Type B pancreatic cell (in vitro differentiated cells): ENCODE measurements around the gene SYNE3. TPM values are rescaled to one million over a fixed set of nuclear protein-coding genes. Genes with fewer than 3 reads are reported as not detected.

Experiments used
- DNase-seq: peaks from one replicate; pipeline ENCODE4 v3.0.0; 2021; ENCODE audit warnings: mixed read lengths; ENCODE audit not compliant: unreplicated experiment; ENCODE audit errors: extremely low spot score
- H3K27ac Mint-ChIP-seq: 2 replicates; pipeline ENCODE4 v1.8.0; 2021; ENCODE audit warnings: mild to moderate bottlenecking, mixed read lengths
- H3K27me3 Mint-ChIP-seq: 2 replicates; pipeline ENCODE4 v1.8.0; 2021; ENCODE audit warnings: mixed read lengths
- H3K36me3 Mint-ChIP-seq: 2 replicates; pipeline ENCODE4 v1.8.0; 2021; ENCODE audit warnings: mixed read lengths
- H3K4me1 Mint-ChIP-seq: one replicate; pipeline ENCODE4 v1.8.0; 2021; ENCODE audit warnings: mixed read lengths; ENCODE audit not compliant: unreplicated experiment
- H3K4me3 Mint-ChIP-seq: 2 replicates; pipeline ENCODE4 v1.8.0; 2021; ENCODE audit warnings: mild to moderate bottlenecking, mixed read lengths
- H3K9me3 Mint-ChIP-seq: 2 replicates; pipeline ENCODE4 v1.8.0; 2021; ENCODE audit warnings: mixed read lengths
- long read RNA-seq: library from polyadenylated mRNA; unstranded; transcript quantifications from one replicate; pipeline ENCODE4 v2.0.0, GENCODE V29; 2020
- total RNA-seq: library from RNA; stranded (reverse); gene quantifications from 2 replicates; pipeline ENCODE4 v1.2.1, GENCODE V29; 2021; ENCODE audit warnings: low replicate concordance
- TF ChIP-seq, protein P1 (sequence below): fragments of 200-600 bp; sonication (generic); conservative IDR thresholded peaks from 2 replicates; pipeline ENCODE4 v1.5.0; 2021; ENCODE audit warnings: antibody characterized with exemption, mild to moderate bottlenecking

Gene SYNE3, protein sequence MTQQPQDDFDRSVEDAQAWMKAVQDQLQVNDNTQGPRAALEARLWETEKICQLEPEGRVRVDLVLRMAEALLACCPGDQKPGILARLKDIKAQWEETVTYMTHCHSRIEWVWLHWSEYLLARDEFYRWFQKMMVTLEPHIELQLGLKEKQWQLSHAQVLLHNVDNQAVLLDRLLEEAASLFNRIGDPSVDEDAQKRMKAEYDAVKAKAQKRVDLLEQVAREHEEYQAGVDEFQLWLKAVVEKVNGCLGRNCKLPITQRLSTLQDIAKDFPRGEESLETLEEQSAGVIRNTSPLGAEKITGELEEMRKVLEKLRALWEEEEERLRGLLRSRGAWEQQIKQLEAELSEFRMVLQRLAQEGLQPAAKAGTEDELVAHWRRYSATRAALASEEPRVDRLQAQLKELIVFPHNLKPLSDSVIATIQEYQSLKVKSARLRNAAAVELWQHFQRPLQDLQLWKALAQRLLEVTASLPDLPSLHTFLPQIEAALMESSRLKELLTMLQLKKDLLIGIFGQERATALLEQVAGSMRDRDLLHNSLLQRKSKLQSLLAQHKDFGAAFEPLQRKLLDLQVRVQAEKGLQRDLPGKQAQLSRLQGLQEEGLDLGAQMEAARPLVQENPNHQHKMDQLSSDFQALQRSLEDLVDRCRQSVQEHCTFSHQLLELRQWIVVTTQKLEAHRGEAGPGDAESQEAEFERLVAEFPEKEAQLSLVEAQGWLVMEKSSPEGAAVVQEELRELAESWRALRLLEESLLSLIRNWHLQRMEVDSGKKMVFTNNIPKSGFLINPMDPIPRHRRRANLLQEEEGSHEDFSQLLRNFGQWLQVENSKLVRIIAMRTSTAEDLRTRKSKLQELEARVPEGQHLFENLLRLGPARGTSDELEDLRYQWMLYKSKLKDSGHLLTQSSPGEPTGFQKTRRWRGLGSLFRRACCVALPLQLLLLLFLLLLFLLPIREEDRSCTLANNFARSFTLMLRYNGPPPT
- 0.65 and 2.9 TPM in 2 replicates for total RNA-seq
- long read RNA-seq, partial matches to known transcripts: 1 of 1 reads
- long read RNA-seq, other reads (novel, unspliced or antisense): 0 of 1 reads

DNA sequence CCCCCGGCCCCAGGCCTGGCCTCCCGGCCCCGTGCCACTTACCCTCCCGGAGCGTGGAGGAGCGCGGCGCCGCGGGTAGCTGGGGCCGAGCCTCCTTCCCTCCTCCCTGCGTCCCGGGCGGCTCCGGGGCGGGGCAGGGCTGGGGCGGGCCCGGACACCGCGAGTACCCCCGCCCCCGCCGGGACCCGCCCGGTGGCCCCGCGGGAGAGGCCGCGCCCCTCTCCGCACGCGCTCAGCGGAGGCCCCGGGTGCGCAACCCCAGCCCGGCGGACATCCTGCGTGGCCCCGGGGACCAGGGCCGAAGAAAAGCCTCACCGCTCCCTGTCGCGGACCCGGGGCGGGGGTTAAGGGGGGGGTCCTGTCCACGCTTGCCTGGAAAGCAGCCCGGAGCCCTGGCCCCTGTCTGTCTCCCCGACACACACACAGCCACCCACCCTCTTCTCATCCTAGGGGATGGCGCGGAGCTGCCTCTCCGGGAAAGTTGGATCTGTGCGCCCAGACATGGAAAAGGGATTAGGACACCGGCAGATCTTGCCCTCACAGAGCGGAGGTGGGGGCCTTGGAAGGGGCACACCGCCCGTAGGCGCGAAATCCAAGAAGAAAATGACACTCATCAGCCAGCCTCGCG, at the start of gene SYNE3:
SYNE3 (minus strand) TSS at position 97 of the 628 bp plus-strand sequence. CDS start 40,829 bp downstream, outside the sequence.
- Mint-ChIP-seq H3K4me1 (peaks cover 14% of the 10 kb centered on the region), H3K36me3 (no peaks in the 10 kb centered on the region), H3K4me3 (peak within 1 kb of the TSS; percentile 84), H3K27ac (peak within 1 kb of the TSS; percentile 54), H3K27me3 (peaks cover 43% of the 10 kb centered on the region), H3K9me3 (no peaks in the 10 kb centered on the region)
- TF ChIP-seq, protein P1, sequence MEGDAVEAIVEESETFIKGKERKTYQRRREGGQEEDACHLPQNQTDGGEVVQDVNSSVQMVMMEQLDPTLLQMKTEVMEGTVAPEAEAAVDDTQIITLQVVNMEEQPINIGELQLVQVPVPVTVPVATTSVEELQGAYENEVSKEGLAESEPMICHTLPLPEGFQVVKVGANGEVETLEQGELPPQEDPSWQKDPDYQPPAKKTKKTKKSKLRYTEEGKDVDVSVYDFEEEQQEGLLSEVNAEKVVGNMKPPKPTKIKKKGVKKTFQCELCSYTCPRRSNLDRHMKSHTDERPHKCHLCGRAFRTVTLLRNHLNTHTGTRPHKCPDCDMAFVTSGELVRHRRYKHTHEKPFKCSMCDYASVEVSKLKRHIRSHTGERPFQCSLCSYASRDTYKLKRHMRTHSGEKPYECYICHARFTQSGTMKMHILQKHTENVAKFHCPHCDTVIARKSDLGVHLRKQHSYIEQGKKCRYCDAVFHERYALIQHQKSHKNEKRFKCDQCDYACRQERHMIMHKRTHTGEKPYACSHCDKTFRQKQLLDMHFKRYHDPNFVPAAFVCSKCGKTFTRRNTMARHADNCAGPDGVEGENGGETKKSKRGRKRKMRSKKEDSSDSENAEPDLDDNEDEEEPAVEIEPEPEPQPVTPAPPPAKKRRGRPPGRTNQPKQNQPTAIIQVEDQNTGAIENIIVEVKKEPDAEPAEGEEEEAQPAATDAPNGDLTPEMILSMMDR: no peak
- DNase-seq: no peak

DNA sequence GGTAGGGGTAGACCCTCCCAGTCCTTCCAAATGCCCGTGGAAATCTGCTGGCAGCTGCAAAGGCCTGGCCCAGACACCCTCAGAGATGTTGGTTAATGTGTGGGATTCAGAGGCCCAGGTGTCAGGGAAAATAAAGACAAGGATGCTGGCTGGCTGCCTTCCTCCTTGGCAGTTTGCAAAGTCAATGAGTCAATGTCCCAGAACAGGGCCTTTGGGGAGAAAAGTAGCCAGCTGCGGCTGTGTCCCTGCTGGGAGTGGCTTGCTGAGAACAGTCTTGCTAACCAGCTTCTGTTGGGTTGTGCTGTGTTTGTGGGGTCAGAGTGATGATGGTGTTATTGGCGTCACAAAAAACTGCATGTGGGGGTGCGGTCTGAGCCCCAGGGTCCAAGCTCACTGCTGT, 47.6 kb upstream of the SYNE3 start:
- TF ChIP-seq, protein P1: no peak
- Mint-ChIP-seq H3K4me1 (peaks cover 4% of the 10 kb centered on the region), H3K27ac (no peak overlapping the region), H3K4me3 (no peak overlapping the region), H3K36me3 (no peaks in the 10 kb centered on the region), H3K9me3 (no peaks in the 10 kb centered on the region), H3K27me3 (peaks cover 12% of the 10 kb centered on the region)
- DNase-seq: no peak

DNA sequence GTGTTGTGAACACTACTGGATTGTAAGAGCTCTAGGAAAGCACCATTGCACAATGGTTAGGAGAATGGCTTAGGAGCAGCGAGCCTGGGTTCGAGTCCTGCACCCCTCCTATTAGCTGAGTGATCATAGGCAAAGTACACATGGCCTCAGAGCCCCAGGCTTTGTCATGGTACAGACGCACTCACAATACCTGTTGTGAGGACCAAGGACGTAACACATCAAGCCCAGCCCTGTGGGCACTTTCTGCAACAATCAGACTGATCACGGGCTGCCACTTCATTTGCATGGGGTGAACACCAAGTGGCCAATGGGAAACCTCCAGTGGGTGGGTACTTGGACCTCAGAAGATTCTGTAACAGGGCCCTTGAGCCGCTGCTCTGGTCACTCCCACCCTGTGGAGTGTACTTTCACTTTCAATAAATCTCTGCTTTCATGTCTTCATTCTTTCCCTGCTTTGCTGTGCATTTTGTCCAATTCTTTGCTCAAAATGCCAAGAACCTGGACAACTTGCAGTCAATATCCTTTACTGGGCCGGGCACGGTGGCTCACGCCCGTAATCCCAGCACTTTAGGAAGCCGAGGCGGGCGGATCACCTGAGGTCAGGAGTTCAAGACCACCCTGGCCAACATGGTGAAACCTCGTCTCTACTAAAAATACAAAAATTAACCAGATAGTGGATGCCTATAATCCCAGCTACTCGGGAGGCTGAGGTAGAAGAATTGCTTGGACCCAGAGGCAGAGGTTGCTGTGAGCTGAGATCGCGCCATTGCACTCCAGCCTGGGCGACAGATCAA, 46.6 kb upstream of the SYNE3 start:
- no peaks in the 10 kb centered on the region for H3K9me3 Mint-ChIP-seq
- TF ChIP-seq, protein P1: no peak
- no peak overlapping the region for H3K4me3 Mint-ChIP-seq
- H3K27ac Mint-ChIP-seq: no peak overlapping the region
- H3K27me3 Mint-ChIP-seq: peaks cover 12% of the 10 kb centered on the region
- no peak for DNase-seq
- no peaks in the 10 kb centered on the region for H3K36me3 Mint-ChIP-seq
- peaks cover 4% of the 10 kb centered on the region for H3K4me1 Mint-ChIP-seq

DNA sequence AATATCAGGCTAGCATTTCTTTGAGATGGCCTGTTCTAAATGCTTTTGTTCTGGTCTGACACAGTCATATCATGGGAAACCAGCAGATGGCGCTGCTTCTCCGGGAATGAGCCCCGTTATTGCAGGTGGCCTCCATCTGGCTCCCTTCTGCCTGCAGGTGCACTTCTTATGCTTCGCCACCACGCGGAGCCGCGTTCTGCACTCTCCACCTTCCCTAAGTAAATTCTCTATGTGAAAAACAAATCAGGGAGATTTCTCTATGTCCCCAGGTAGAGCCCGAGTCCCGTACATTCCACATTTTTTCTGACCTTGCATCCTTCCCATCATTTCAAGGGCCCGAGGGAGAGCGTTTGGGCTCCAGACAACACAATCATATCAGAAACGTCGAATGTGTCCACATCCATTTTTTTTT, 44.6 kb upstream of the SYNE3 start:
- Mint-ChIP-seq H3K4me1 (peaks cover 4% of the 10 kb centered on the region), H3K27ac (no peak overlapping the region), H3K9me3 (no peaks in the 10 kb centered on the region), H3K4me3 (no peak overlapping the region), H3K36me3 (no peaks in the 10 kb centered on the region), H3K27me3 (peaks cover 7% of the 10 kb centered on the region)
- TF ChIP-seq, protein P1: peak; percentile 99
- DNase-seq: peak; percentile 92
